HG03139 (cell line): ENCODE results near the gene PTPN12.
"Not testable (repeated sequence)": the region's sequence is repeated elsewhere in the genome, so short reads cannot be mapped to it uniquely, and the experiment has no call there.

Experiments used
- ATAC-seq: cut with Tn5 transposase; IDR thresholded peaks from one replicate; pipeline ENCODE4 v1.9.1; 2021; ENCODE audit not compliant: unreplicated experiment

The PTPN12 gene

GRCh38 chr7:77537778-77538280 is 734 bp downstream of the PTPN12 start:
- ATAC-seq = peak; percentile 7

DNA sequence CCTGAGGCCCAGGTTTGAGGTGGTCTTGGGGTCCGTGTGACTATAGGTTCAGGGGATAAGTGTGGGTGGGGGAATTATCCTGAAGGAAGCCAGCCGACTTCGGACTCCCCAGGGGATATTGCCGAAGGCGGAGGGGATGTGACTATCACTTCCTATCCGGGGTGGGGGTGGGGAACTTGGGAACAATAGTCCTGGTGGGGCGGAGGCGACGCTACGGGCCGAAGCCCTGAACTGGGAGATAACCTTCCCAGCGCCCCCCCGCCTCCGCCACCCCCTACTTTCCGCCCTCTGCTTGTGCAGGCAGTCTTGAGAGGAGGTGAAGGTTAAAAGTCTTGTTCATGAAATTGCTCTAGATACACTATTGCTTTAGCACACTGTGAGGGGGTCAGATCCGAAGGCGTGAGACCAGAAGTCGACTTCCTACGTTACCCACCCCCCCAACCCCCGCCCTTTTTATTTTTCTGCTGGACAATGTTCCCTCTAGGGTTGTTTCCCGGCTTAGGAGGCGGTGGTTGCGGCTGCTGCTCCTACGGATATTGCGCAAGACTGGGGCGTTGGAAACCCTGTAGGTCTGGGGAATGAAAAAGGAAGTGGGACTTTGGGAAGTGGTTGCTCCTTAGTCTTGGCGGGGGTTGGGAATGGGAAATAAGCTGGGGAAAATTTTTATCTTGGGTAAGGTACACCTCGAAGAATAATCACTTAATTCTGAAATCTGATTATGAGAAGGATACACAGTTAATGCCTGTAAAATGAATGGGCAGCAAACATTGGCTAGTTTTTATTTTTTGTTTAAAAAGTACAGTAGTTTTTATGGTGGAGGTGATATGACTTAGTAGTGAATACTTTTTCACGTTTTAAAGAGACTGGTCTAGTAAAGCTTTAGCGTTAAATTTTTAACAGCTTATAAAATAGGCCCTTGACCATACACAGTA is 1.5 kb downstream of the PTPN12 start:
- no peak for ATAC-seq

DNA sequence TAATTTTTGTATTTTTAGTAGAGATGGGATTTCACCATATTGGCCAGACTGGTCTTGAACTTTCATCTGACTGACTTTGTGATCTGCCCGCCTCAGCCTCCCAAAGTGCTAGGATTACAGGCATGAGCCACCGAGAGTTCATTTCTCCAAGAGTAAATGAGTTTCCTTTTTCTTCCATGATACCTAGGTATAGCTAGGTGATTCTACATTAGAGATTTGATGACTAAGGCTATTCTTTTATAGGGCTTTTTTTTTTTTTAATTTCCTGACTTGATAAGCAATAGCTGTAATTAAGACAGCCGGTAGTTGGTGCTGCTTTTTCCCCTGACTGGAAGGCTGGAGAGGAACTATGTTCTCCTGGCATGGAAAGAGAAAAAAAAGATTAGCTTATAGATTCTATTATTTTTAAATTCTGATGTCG is 3.3 kb downstream of the PTPN12 start:
- ATAC-seq = no peak

DNA sequence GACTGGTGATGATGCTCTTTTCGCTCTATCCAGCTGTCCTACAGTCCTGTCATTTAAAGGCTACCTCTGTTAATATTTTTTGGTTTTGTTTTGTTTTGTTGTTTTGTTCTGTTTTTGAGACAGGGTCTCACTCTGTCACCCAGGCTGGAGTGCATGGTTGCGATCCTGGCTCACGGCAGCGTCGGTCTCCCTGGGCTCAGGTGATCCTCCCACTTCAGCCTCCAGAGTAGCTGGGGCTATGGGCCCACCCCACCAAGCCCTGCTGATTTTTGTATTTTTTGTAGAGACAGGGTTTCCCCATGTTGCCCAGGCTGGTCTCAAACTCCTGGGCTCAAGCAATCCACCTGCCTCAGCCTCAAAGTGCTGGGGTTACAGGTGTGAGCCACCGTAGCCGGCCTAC is 3.9 kb downstream of the PTPN12 start:
- ATAC-seq = not testable (repeated sequence)

DNA sequence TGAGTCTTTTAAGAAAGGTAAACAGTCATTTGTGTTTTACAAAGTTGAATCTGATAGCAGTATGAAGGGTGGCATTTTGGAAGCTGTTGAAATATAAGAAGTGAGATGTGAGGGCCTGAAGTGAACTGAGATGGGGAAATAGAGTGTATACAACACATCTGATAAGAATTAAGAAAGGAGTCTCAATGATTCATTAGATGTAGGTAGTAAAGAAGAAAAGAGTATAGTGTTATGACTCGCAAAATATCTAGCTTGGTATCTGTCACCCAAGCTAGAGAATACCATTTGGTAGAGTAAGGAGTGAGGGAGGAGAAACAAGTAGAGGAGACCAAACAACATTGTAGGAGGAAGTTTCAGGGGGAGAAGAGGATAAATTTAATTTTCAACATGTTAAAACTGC is 5.3 kb downstream of the PTPN12 start:
- ATAC-seq = no peak

DNA sequence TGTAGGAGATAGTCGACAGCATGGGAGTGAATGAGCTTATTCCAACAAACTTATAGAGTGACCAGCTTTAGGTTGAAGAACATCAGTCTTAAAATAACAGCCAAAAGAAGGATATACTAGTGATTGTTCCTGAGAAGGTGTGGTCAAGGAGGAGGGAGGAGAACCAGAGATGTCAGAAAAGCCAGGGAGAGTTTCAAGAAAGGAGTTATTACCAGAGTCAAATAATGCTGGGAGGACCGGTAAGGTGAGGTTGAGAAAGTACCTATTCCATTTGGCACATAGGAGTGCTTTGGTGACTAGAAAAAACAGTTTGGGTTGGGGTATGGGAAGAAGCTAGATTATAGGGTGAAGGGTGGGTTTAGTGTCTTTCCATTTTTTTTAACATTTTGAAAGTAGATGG is 5.8 kb downstream of the PTPN12 start:
- no peak for ATAC-seq

- no peak for ATAC-seq
Observed at GRCh38 chr7:77543910-77544309, 6.8 kb downstream of the PTPN12 start.

GRCh38 chr7:77544518-77544917 is 7.4 kb downstream of the PTPN12 start:
- no peak for ATAC-seq

GRCh38 chr7:77548206-77548605 is 11.1 kb downstream of the PTPN12 start:
- no peak for ATAC-seq

DNA sequence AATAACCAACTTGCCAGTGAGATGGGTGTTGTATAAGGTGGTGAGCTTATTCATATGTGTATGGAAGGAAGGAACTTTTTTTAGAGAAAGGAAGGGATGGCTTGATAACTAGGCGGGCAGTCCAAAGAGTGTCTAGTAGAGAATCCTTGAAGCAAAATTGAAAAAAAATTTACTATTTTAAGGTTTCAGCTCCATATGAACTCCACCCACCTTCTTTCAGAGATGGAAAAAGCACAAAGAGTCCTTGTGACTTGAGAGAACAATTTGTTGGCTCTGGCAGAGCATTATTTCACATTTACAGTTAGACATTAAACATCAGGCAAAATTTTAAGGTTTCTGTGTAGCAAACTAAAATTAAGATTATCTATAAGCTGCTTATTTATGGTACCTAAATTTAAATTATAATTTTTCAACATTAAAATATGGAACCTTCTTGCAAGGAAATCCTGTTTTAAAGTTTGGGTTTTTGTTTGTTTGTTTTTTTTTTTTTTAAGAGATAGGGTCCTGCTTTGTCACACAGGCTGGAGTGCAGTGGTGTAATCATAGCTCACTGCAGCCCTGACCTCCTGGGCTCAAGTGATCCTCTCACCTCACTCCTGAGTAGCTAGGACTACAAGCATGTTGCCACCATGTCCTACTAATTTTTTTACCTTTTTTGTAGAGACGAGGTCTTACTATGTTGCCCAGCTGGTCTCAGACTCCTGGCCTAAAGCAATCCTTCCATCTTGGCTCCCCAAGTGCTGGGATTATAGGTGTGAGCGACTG is 12.2 kb downstream of the PTPN12 start:
- ATAC-seq = no peak

DNA sequence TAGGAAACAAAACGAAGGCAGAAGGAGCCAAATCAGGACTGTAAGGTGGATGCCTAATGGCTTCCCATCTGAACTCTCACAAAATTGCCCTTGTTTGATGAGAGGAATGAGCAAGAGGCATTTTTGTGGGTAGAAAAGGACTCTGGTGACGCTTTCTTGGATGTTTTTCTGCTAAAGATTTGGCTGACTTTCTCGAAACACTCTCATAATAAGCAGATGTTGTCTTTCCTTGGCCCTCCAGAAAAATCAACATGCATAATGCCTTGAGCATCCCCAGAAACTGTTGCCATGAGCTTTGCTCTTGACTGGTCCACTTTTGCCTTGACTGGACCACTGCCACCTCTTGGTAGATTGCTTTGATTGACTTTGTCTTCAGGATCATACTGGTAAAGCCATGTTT is 13.5 kb downstream of the PTPN12 start:
- no peak for ATAC-seq

DNA sequence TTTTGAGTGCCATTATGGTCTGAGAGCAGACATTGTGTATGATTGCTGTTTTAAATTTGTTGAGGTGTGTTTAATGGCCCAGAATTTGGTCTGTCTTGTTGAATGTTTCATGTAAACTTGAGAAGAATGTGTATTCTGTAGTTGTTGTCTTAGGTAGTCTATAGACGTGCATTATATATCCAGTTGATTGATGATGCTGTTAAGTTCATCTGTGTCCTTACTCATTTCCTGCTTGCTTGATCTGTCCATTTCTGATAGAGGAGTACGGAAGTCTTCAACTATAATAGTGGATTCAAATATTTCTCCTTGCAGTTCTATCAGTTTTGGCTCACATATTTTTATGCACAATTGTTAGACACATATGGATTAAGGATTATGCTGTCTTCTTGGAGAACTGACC is 16.0 kb downstream of the PTPN12 start:
- no peak for ATAC-seq

GRCh38 chr7:77558284-77558967 is 21.3 kb downstream of the PTPN12 start:
- ATAC-seq = no peak

DNA sequence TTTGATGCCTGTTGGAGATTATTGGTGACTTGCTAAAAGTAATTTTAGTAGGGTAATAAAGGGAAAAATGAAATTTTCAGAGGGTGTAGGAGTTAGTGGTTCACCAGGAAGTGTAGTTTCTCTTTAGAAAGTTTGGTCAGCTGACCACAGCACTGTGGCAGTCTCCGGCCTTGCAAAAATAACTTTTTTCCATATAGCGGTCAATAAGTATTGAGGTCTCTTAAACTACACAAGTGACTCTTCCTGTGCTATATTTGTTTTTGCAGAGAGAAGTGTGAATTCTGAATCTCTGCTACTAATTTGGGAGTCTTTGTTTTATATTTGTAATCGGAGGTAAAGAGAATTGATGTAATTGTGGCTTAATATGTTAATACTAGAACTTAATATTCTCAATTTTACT is 24.3 kb downstream of the PTPN12 start:
- peak; percentile 82 for ATAC-seq

DNA sequence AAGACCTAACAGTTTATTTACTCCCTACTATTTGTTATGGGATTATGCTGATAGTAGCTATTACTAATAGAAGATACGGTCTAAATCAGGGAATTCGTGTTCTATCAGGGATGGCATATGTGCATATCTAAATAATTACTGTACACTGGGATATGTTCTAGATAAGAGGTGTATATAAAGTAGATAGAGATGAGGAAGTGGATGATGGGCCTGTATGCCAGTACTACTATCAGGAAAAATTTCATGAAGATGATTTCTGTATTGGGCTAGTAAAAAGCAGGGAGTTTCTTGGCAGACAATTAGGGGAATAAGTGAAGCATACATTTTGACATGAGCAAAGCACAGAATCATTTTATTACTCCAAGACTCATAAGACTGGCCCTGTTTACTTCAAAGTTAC is 26.2 kb downstream of the PTPN12 start:
- ATAC-seq = no peak

DNA sequence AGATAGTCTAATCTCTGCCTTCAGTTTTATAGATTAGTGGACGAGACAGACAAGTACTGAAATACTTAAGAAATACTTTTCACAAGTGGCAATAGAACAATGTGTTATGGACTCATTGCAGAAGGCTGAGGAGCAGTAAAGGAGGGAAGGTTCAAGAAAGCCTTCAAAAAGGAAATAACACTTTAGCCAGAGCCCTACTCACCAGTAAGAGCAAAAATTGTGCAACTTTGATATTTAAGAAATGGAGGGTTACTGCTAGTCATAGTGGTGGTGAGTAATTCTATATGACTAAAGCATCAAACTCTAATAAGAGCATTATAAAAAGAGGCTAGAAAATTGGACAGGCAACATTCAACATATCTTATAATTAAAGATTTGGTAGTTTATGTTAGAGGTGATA is 28.8 kb downstream of the PTPN12 start:
- ATAC-seq = no peak

DNA sequence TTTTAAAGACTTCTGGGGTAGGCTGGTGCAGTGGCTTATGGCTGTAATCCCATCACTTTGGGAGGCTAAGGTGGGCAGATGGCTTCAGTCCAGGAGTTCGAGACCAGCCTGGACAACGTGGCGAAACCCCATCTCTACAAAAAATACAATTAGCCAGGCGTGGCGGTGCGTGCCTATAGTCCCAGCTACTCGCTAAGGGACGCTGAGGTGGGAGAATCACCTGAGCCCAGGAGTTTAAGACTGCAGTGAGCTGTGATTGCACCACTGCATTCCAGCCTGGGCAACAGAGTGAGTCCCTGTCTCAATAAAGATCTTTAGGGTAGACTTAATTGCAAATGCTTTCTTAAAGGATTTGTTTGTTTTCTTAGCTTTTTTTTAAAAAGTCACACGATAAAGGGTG is 29.3 kb downstream of the PTPN12 start:
- ATAC-seq = no peak

GRCh38 chr7:77569514-77570232 is 32.6 kb downstream of the PTPN12 start:
- no peak for ATAC-seq

DNA sequence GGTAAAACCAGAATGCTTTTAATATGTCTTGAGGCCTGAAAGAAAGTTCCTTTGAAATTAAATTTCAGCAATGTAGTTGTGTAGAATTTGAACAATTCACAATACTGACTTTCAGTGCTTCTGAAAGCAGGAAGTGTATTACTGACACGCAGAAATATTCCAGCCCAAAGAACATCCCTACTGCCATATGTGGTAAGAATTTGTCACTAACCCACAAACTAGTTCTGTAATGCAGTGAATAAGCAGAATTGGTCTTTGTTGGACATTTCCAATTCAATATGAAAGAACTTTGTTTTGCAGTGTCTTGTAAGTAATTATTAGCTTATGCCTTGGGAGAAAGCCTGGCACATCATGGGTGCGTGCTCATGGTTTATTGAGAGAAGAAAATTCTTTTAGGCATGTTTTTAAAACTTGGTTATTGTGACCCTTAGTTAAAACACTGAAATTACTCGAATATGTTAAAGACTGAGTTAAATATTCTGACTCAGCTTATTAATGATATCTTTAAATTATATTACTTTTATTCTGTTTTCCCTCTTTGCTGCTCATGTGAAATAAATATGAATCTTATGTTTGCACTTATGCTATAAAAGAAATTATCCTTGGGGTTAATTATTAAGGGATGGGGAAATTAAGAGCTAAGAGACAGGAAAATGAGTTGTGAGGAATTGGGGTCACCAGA is 33.4 kb downstream of the PTPN12 start:
- no peak for ATAC-seq

GRCh38 chr7:77571801-77572200 is 34.7 kb downstream of the PTPN12 start:
- ATAC-seq = no peak
